GM12801 (cell line): ENCODE measurements around the gene KCNT1.

Source experiments
- CTCF ChIP-seq: IDR thresholded peaks from one replicate; pipeline ENCODE4 v1.5.1; 2011; ENCODE audit warnings: control low read depth; ENCODE audit not compliant: insufficient read length; ENCODE audit errors: extremely low read depth

KCNT1 gene

GRCh38 chr9:135704483-135704882, 2.5 kb downstream of the KCNT1 start:
- no peak for TF ChIP-seq CTCF

- no peak for TF ChIP-seq CTCF
These were observed 3.4 kb downstream of the KCNT1 start for GRCh38 chr9:135705376-135705775.

GRCh38 chr9:135706288-135706687, 4.3 kb downstream of the KCNT1 start:
- TF ChIP-seq CTCF, result no peak

GRCh38 chr9:135707252-135708138, 5.5 kb downstream of the KCNT1 start:
- no peak for TF ChIP-seq CTCF

- TF ChIP-seq CTCF, result no peak
These were observed 6.2 kb downstream of the KCNT1 start for GRCh38 chr9:135708164-135708563.

GRCh38 chr9:135711391-135711790, 9.4 kb downstream of the KCNT1 start:
- no peak for TF ChIP-seq CTCF

GRCh38 chr9:135711881-135712280, 9.9 kb downstream of the KCNT1 start:
- no peak for TF ChIP-seq CTCF
